ENCODE data around the gene PDSS1.
"Not testable (repeated sequence)": the region's sequence is repeated elsewhere in the genome, so short reads cannot be mapped to it uniquely, and the experiment has no call there.

Gene PDSS1

GRCh38 chr10:26738301-26738911, 40.9 kb downstream of the PDSS1 start:
- no peak for DNase-seq (ENCODE audit: low read depth in 2 of 2)

DNA sequence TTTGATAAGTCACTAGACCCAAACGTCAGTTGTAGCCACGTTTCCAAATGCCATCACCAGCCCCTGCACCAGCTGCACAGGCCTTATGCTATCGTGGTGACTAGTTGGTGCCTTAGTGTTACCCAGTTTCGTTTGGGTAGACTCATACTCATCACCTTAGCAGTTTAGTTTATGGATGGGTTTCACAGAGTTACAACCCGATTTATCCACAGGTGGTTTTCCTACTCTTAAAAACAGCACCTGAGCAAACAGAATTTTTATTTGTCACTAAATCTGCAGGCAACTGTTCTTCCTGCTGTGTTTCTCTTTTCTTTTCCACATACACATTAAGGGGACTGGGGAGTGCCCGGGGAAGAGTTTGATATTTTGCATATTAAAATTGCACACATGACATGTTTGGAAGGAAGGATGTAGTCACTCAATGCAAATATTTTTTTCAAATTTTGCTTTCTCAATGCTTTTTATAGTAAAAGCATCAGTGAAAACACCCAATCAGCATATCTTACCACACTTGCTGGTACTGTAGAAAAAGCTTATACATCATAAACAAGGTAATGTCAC, 41.6 kb downstream of the PDSS1 start:
- no peak for DNase-seq (ENCODE audit: low read depth in 2 of 2)

GRCh38 chr10:26741368-26741767, 43.9 kb downstream of the PDSS1 start:
- no peak for DNase-seq (ENCODE audit: low read depth in 2 of 2)

- DNase-seq (ENCODE audit: low read depth in 2 of 2), result no peak
Measured at GRCh38 chr10:26743091-26743490, 45.6 kb downstream of the PDSS1 start.

GRCh38 chr10:26743841-26744240, 46.3 kb downstream of the PDSS1 start:
- no peak for DNase-seq (ENCODE audit: low read depth in 2 of 2)

GRCh38 chr10:26746061-26746460, 48.6 kb downstream of the PDSS1 start:
- no peak for DNase-seq (ENCODE audit: low read depth in 2 of 2)

GRCh38 chr10:26755443-26755903, 58.0 kb downstream of the PDSS1 start:
- DNase-seq (ENCODE audit: low read depth in 2 of 2), result no peak

GRCh38 chr10:26759008-26759407, 61.5 kb downstream of the PDSS1 start:
- no peak for DNase-seq (ENCODE audit: low read depth in 2 of 2)

- no peak for DNase-seq (ENCODE audit: low read depth in 2 of 2)
Measured at GRCh38 chr10:26765549-26765948, 68.0 kb downstream of the PDSS1 start.

- no peak for DNase-seq (ENCODE audit: low read depth in 2 of 2)
Measured at GRCh38 chr10:26770069-26770468, 72.6 kb downstream of the PDSS1 start.

GRCh38 chr10:26773633-26774032, 76.1 kb downstream of the PDSS1 start:
- no peak for DNase-seq (ENCODE audit: low read depth in 2 of 2)

DNA sequence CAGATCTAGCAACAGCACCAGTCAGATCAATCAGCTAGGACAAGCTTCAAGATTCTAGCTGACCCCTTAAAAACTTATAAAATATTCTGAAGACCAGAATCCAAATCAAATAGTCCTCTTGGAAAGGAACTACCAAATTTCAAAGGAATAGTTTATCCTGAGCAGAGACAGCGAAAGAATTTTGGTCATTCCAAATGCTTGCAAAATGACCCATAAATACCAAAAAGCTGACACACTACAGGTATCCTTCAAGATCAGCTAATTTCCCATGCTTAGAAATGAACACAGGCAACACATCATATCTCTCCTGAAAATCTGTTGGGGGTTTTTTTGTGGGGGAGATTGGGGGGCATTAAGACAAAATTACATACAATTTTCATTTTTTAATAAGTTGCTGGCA, 78.8 kb downstream of the PDSS1 start:
- DNase-seq (ENCODE audit: low read depth in 2 of 2), result no peak

GRCh38 chr10:26777686-26778085, 80.2 kb downstream of the PDSS1 start:
- no peak for DNase-seq (ENCODE audit: low read depth in 2 of 2)

DNA sequence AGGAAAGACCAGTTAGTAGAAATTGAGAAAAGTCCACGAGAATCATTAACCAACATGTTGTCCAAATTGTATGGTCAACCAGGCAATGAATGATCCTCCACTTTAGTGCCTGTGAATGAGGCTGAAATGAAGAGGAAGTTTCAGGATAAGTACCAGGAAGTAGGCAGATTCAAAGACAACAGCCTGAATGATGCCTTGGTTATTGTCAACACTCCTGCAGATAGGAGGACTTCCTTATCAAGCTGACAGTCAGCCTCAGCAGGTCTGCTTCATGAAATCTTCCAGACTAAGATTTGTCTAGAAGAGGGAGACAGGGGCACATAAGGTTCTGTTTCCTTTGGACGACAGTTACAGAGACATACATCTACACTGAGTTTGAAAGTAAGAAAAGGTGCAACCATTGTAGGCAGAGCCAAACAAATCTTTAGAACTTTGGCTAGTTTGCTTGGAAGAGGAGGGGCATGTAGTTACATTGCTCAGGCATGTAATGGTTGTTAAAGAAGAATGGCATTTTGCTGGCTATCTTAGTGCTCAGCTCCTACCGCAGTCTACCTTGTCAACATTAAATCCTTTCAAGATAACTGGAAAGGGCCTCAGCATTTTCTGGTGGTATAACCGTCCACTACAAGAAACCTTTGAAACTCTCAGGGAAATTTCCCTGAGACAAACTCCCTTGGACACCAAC, 81.8 kb downstream of the PDSS1 start:
- DNase-seq (ENCODE audit: low read depth in 2 of 2), result no peak

DNA sequence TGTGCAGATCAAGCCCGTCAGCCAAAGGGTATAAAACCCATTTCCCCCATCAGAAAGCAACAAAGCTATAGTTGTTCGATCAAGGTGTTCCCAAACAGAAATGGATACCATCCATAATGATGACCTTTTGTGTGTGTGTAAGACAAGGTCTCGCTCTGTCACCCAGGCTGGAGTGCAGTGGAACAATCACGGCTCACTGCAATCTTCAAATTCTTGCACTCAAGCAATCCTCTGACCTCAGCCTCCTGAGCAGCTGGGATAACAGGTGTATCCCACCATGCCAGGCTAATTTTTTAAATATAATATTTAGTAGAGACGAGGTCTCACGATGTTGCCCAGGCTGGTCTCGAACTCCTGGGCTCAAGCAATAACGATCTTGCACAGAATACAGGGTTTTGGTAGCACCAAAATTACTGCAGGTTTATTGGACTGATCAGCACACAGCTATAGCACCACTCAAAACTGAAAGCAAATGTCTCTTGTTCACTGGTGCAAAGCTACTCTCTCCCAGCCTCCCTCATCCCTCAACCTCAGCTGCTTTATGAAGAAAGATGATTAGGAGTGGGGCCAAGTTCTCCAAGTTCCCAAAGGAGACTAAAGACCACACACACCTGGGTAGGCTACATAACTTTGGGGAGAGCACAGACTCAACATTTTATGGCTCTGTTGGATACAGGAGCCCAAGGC, 82.7 kb downstream of the PDSS1 start:
- no peak for DNase-seq (ENCODE audit: low read depth in 2 of 2)

DNA sequence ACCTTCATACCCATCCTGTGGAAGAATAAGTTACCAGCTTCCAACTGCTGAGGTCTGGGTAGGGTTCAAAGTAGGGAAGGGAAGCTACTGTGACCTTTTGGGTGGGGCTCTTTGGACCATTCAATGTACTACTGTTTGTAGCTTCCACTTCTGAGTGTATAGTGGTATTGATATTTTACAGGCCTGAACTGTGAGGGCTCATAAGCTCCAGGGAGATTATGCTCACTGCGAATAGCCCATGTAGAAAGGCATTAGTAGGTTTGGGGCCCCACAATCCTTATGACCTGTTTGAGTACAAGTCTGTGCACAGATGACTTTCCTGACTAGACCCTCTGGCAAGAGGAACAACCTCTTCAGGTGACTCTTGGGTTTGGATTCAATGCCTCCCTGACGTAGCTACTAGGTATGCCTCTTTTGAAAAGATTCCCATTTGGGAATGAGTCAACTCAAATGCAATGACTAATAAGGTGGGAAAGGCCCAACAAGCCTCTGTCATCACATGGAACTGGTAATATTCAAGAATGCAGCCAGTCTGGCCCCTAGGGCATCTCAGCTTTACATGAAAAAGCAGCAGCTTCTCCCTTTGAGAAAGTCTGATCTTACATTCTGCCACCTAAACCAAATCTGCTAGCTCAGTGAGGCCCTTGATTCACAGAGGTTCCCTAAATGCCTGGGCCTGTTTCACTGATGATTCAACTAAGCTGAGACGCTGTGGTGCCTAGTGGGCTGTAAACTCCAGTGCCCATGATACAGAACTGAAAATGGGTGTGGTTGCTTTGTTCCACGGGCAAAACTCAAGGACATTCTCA, 83.5 kb downstream of the PDSS1 start:
- DNase-seq (ENCODE audit: low read depth in 2 of 2), result no peak

GRCh38 chr10:26781797-26782196, 84.3 kb downstream of the PDSS1 start:
- DNase-seq (ENCODE audit: low read depth in 2 of 2), result no peak

GRCh38 chr10:26787362-26787761, 89.9 kb downstream of the PDSS1 start:
- DNase-seq (ENCODE audit: low read depth in 2 of 2), result no peak

- DNase-seq (ENCODE audit: low read depth in 2 of 2), result not testable (repeated sequence)
Measured at GRCh38 chr10:26789779-26790178, 92.3 kb downstream of the PDSS1 start.

- no peak for DNase-seq (ENCODE audit: low read depth in 2 of 2)
Measured at GRCh38 chr10:26790221-26790995, 92.9 kb downstream of the PDSS1 start.

Data from stimulated activated CD8-positive, alpha-beta memory T cell treated with anti-CD3 and anti-CD28 coated beads, Interleukin-7, amount 100 ng/mL, for 4 hours (primary cell).